Transverse colon (tissue), 4 donors: ENCODE measurements around the gene RIOK3. TPM values are rescaled to one million over a fixed set of nuclear protein-coding genes. Genes with fewer than 3 reads are reported as not detected.

Source experiments
- DNase-seq: peaks from one replicate; pipeline ENCODE4 v3.0.0-alpha.2; 2019
- H3K27ac ChIP-seq, 4 donors: fragments of 200-600 bp; sonication (generic); 2 replicates each; pipeline ENCODE4 v1.5.1; 2016 to 2018; ENCODE audit warnings: inconsistent platforms in 4 of 4
- H3K27me3 ChIP-seq: fragments of 200-600 bp; sonication (generic); 2 replicates; pipeline ENCODE4 v1.5.1; 2017; ENCODE audit warnings: inconsistent platforms
- H3K36me3 ChIP-seq, 4 donors: fragments of 200-600 bp; sonication (generic); 2 replicates each; pipeline ENCODE4 v1.5.1; 2017 to 2019; ENCODE audit warnings: inconsistent platforms in 4 of 4
- H3K4me1 ChIP-seq, 4 donors: fragments of 200-600 bp; sonication (generic); 2 replicates each; pipeline ENCODE4 v1.5.1; 2017 to 2020; ENCODE audit warnings: inconsistent platforms in 4 of 4
- H3K4me3 ChIP-seq, 4 donors: fragments of 200-600 bp; sonication (generic); 1 replicate in 1 of 4; 2 replicates in 3 of 4; pipeline versions ENCODE4 v1.5.1 to v1.6.1; 2017 to 2019; ENCODE audit warnings: inconsistent platforms in 4 of 4
- H3K9me3 ChIP-seq, 2 donors: fragments of 200-600 bp; sonication (generic); 2 replicates each; pipeline ENCODE4 v1.5.1; 2017 to 2019; ENCODE audit warnings: inconsistent platforms in 2 of 2
- CTCF ChIP-seq, 5 experiments: fragments of 200-600 bp in 3 of 5; fragments of 450-650 bp in 2 of 5; sonication (generic) in 3 of 5; IDR thresholded peaks; 1 replicate in 2 of 5; 2 replicates in 3 of 5; pipeline ENCODE4 v1.5.1; 2016 to 2017; ENCODE audit warnings: antibody characterized with exemption in 5 of 5, inconsistent platforms in 3 of 5, mild to moderate bottlenecking in 2 of 5, moderate library complexity in 1 of 5
- EP300 ChIP-seq: sonication (generic); formaldehyde crosslinking; IDR thresholded peaks from one replicate; pipeline ENCODE4 v1.6.1; 2017; ENCODE audit warnings: antibody characterized with exemption, low read depth
- POLR2A ChIP-seq: fragments of 450-650 bp; IDR thresholded peaks from one replicate; pipeline ENCODE4 v1.6.1; 2016; ENCODE audit warnings: antibody characterized with exemption, mild to moderate bottlenecking, moderate library complexity
- POLR2AphosphoS5 ChIP-seq, 3 donors: sonication (generic); formaldehyde crosslinking; IDR thresholded peaks; one replicate each; pipeline ENCODE4 v1.6.1; 2016; ENCODE audit warnings: antibody characterized with exemption in 3 of 3
- WGBS, 2 donors: methylation state at CpG; one replicate each; pipeline ENCODE4 v1.1.5; 2018; ENCODE audit warnings: low coverage in 1 of 2; 5-methylcytosine and 5-hydroxymethylcytosine counted together
- in situ Hi-C, 4 donors: fragments of 200-750 bp; cut with MboI; loops; one replicate each; pipeline versions ENCODE4 v1.15.0 to v1.15.1; 2017; ENCODE audit warnings: low sequenced_read_pairs in 3 of 4, low pct_ligation_motif_present in 1 of 4, low pct_unique_long_range_greater_than_20kb in 1 of 4
- intact Hi-C: fragments of 100-400 bp; cut with DNase I; formaldehyde crosslinking; loops from one replicate; pipeline ENCODE4 v1.15.1; 2023; ENCODE audit warnings: low total_unique reads
- total RNA-seq, 4 donors: library from RNA; depleted of rRNA; stranded (reverse); fragments of >200 nt; gene quantifications; one replicate each; pipeline ENCODE4 v1.1.0, GENCODE V29; 2016

RIOK3 gene
- total RNA-seq, 4 donors from 2014 or later: 33.0 to 182 (median 152) TPM

GRCh38 chr18:23451491-23451890, 1.6 kb upstream of the RIOK3 start:
- no peaks in the 10 kb centered on the region for H3K36me3 ChIP-seq
- peak overlapping the region in 2 of 4 donors; percentile 91 to 95 for H3K27ac ChIP-seq
- in situ Hi-C loops (no loop called here), intact Hi-C loops (no loop called here)
- TF ChIP-seq POLR2A (no peak), POLR2AphosphoS5 (IDR thresholded peaks at IDR 0.05) (no peak), EP300 (no peak)
- no peaks in the 10 kb centered on the region for H3K27me3 ChIP-seq
- peaks cover 0 to 36% (median 29%) of the 10 kb centered on the region in 4 donors for H3K4me1 ChIP-seq
- no peak for DNase-seq
- no peak overlapping the region for H3K4me3 ChIP-seq
- no peaks in the 10 kb centered on the region for H3K9me3 ChIP-seq
- 90 to 93% methylated on average over 4 to 6 of the region's 6 CpGs for WGBS, 2 donors

GRCh38 chr18:23452347-23452727, 750 bp upstream of the RIOK3 start:
- DNase-seq: no peak
- TF ChIP-seq POLR2AphosphoS5 (IDR thresholded peaks at IDR 0.05) (no peak), POLR2A (no peak), EP300 (no peak), CTCF (IDR thresholded peaks at IDR 0.05) (no peak)
- in situ Hi-C loops (no loop called here), intact Hi-C loops (no loop called here)
- no peaks in the 10 kb centered on the region for H3K27me3 ChIP-seq
- H3K36me3 ChIP-seq: no peaks in the 10 kb centered on the region
- no peaks in the 10 kb centered on the region for H3K9me3 ChIP-seq
- peak overlapping the region in 3 of 4 donors; percentile 69 to 89 (median 79) for H3K4me3 ChIP-seq
- WGBS, 2 donors: 41 to 51% methylated on average over 3 of the region's 3 CpGs
- H3K27ac ChIP-seq: peak overlapping the region; percentile 89 to 95 (median 92)
- peaks cover 0 to 44% (median 35%) of the 10 kb centered on the region in 4 donors for H3K4me1 ChIP-seq

- peak overlapping the region; percentile 34 to 89 (median 74) for H3K4me3 ChIP-seq
- H3K4me1 ChIP-seq: peaks cover 0 to 58% (median 44%) of the 10 kb centered on the region in 4 donors
- H3K27ac ChIP-seq: peak overlapping the region; percentile 89 to 95 (median 92)
- no peaks in the 10 kb centered on the region for H3K36me3 ChIP-seq
- 4% methylated on average over 5 to 10 of the region's 11 CpGs for whole genome bisulfite sequencing, 2 donors
- in situ Hi-C loops: no loop called here
- TF ChIP-seq CTCF (IDR thresholded peaks at IDR 0.05): no peak
- no peak for TF ChIP-seq EP300
- TF ChIP-seq POLR2AphosphoS5 (IDR thresholded peaks at IDR 0.05): no peak
- TF ChIP-seq POLR2A: no peak
- DNase-seq: no peak
- H3K9me3 ChIP-seq: no peaks in the 10 kb centered on the region
- intact Hi-C loops: no loop called here
- H3K27me3 ChIP-seq: no peaks in the 10 kb centered on the region
Observed at GRCh38 chr18:23453680-23454058, 582 bp downstream of the RIOK3 start.

GRCh38 chr18:23456835-23457234, 3.7 kb downstream of the RIOK3 start:
- Histone ChIP-seq H3K36me3 (no peaks in the 10 kb centered on the region), H3K4me1 (peaks cover 0 to 88% (median 70%) of the 10 kb centered on the region in 4 donors), H3K27ac (no peak overlapping the region), H3K4me3 (no peak overlapping the region), H3K27me3 (no peaks in the 10 kb centered on the region), H3K9me3 (no peaks in the 10 kb centered on the region)
- in situ Hi-C loops: no loop called here
- DNase-seq: no peak
- intact Hi-C loops: no loop called here
- 86 to 94% methylated on average over 2 of the region's 2 CpGs for WGBS, 2 donors
- TF ChIP-seq CTCF (IDR thresholded peaks at IDR 0.05) (no peak), POLR2A (no peak), POLR2AphosphoS5 (IDR thresholded peaks at IDR 0.05) (no peak), EP300 (no peak)
